Measurements from ENCODE around the gene RHOU.

Gene RHOU

DNA sequence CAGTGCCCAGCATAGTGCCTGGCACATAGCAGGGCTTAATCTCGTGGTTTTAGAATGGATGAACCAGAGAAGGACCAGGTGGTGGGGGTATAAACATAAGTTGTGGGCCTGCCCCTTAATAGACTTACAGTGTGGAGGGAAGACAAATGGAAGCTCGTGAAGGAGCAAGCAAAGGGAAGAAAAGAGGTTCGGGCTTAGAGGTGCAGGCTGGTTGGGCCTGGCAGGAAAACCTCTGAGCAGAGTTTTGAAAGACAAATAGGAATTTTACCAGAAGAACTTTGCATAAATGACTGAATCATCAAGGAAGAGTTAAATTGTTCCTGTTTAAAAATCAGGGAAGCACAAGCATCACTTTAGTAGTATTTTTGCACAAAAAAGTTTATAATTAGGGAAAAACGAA lies 4.5 kb downstream of the RHOU start:
- DNase-seq, result no peak

DNA sequence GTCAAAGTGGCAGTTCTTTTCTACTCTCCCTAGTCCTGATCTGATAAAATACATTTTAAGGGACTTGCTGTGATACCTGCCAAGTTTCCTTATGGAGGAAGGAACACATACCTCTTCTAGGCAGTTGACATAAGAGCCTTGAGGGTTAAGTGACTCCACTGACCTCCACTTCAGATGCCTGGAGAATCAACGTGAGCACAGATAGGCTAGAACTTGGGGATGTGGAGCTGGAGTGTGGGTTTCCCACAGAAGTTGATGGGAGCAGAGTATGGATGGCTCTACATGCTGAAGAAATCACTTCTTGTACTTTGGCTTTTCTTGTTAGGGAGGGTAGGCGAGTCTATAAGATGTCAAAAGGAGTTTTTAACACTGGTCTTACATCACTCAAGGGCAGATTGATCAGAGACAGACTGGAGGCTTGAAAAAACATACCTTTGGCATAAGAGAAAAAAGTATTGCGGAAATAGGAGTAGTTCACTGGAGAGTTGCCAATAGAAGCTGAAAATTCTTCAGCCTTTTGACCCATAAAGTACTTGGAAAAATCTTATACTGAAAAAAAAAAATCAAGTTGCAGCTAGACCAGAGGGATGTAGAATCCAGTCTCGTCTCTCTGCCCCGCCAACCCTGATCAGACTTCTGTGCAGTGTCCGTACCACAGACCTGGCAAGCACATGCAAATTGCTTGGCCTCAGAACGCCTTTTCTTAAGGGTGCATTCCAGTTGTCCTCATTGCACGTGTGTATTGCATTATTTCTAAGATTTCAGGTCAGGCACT lies 5.5 kb downstream of the RHOU start:
- no peak for DNase-seq

DNA sequence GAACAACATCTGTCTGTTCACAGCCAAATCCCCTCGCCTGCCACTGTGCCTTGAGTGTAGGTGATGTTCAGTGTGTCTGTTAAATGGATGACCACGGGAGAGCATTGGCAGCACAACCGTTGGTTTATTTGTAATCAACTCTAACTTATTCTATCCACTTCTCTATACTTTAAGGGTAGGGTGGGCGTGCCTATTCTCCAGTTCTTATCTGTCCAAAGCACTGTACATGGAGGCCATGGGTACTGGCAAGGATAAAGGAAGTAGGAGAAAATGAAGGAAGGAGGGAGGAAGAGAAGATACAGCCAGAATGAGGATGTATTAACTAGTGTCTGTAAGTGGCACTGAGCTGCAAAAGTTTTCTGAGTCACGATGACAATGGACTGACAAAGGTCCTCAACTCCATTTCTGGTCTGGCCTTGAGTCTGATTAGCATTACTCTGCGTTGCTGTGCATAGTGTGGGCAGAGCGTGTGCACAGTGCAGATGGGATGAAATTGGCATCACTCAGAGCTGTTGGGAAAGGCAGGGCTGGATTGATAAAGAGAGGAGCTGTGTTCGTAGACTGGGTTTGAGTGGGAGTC lies 7.1 kb downstream of the RHOU start:
- no peak for DNase-seq

DNA sequence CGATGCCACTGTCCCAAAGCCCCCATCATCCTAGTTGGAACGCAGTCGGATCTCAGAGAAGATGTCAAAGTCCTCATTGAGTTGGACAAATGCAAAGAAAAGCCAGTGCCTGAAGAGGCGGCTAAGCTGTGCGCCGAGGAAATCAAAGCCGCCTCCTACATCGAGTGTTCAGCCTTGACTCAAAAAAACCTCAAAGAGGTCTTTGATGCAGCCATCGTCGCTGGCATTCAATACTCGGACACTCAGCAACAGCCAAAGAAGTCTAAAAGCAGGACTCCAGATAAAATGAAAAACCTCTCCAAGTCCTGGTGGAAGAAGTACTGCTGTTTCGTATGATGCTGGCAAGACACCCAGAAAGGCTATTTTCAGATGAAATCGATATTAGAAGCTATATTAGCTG lies 8.1 kb downstream of the RHOU start:
- DNase-seq, result no peak

DNA sequence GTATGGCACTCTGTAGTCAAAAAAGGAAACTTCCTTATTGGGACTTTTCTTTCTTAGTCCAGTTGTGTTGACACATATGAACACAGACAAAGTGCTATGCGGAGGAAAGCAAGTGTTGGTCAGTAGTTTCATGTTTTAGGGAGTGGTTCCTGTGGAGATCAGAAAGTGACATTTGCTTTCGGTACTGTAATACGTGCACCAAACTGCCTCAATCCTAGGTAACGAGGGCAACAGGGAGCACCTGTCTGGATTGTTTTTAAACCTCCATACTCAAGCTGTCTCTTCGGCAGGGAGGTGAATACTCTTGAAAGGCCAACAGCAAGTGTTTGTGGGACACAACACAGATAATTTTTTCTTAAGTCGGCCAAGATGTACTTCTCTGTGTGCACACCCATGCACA lies 9.1 kb downstream of the RHOU start:
- no peak for DNase-seq

DNA sequence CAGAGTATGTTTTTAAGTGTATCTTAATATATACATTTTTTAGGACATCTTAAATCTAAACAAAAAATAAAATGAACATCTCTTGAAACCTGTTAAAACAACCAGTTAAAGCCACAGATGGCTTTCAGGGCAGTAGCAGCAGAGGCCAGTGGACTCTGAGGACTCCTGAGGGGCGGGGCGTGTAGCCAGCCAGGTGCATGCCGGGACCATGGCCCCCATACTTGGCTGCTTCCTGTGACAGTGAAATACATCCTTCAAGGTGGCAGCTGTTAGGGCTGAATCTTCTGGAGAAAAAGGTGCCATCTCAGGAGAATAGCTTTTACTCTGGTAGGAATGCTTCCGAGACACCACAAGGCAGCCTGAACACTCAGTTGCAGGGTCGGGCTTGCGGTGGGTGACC lies 9.6 kb downstream of the RHOU start:
- no peak for DNase-seq

DNA sequence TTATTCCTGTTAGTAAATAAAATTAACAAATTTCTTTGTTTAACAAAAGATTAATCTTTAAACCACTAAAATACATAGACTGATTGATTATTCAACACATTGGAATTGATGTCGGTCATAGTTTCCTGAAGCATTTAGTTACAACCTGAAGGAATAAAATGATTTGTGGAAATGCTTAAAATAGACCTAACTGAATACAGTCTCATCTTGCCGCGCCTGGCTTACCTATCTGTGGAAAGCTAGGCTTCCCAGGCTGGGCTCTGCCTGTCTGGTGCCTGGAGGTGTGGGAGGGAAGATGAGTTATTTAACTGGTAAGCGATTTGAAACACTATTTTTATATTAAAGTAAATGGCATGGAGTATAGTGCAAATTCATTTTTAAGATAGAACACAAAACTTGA lies 10.2 kb downstream of the RHOU start:
- no peak for DNase-seq

DNA sequence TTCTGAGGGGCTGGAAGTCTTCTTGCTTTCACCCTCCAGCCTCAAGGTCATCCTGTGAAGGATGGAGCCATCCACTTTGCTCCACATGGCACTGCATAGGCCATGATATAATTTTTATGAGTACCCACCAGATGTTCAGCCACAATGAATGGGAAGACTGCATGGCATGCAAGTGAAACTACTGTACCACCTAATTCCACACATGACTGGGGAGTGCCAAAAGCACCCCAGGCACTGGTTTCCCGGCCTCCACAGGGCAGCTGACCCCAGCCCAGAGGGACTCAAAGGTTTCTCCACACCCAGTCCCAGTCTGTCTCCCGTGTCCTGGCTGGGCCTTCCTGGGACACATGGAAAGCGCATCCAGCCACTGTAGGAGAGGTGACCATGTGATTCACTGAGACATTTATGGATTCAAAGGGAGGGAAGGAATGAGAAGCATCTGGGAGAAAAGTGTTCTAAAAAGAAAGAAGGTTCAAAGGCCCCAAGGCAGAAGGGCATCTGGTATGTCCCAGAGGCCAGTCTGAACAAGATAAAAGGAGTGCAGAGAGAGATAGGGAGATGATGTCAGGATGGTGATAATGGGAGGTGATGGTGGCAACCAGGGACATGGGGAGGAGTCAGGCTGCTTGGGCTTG lies 12.1 kb downstream of the RHOU start:
- DNase-seq, result no peak

DNA sequence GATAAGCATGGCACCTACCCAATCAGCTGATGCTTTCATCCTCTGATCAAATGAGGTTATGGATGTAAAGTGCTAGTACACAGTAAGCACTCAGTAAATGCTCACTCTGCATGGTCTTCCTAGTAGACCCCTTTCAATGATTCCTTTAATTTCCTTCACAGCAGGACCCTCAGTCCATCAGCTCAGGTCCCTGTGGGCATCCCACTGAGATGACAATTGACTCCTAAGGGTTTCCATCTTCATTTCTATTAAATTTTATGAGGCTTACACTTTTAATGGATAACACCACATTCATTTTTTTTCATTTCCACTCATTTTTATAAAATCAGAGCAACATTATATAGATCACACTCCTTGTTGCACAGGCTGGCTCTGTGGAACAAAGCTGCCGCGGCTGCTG lies 12.8 kb downstream of the RHOU start:
- no peak for DNase-seq

DNA sequence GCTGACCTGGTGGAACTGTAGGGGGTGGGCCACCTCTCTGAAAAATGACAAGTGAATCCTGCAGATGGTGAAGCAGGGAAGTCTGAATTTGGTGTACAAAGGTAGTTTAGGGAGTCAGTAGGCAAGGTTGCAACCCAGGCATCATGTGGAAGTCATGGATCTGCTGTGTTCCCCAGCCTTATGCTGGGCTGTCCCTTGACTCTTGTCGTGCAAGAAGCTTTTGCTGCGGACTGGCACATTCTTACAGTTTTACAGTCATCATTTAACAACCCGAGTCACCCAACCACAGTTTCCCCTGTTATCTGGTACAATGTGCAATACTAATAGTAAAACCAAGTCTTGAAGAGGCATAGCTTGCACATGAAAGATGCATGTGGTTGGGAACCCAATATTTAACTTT lies 13.2 kb downstream of the RHOU start:
- no peak for DNase-seq

DNA sequence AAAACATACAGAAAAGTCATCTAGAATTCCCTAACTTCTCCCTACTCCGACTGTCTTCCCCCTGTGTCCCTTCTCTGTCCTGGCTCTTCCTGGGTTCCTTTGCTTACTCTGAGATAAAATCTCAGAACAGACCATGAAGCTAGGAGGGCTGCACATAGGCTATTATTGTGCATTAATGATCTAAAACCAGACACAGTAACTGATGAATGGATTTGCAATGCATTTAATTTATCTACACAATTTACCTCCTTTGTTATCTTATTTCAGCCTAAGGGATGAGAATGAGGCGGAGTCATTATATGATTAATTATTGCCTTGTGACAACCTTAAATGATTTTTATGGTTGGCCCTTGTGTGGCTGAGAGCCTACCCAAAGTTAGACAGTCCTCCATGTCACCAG lies 14.5 kb downstream of the RHOU start:
- DNase-seq, result no peak

DNA sequence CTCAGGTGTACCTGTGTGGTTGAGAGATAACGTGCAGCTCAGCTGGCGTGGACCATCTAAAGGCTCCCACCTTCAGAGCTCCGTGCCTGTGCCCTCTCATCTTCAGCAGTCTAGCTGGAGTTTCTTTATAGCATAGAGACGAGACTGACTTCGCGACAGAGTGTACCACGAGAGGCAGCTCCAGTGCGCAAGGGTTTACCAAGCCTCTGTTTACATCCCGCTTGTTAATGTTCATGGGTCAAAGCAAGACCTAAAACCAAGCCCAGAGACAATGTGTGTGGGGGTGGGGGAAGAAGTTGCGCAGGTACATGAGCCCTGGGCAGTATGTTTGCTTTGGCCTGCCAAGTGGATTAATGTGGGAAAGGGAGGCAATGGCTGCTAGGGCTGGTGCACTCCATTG lies 15.6 kb downstream of the RHOU start:
- no peak for DNase-seq

DNA sequence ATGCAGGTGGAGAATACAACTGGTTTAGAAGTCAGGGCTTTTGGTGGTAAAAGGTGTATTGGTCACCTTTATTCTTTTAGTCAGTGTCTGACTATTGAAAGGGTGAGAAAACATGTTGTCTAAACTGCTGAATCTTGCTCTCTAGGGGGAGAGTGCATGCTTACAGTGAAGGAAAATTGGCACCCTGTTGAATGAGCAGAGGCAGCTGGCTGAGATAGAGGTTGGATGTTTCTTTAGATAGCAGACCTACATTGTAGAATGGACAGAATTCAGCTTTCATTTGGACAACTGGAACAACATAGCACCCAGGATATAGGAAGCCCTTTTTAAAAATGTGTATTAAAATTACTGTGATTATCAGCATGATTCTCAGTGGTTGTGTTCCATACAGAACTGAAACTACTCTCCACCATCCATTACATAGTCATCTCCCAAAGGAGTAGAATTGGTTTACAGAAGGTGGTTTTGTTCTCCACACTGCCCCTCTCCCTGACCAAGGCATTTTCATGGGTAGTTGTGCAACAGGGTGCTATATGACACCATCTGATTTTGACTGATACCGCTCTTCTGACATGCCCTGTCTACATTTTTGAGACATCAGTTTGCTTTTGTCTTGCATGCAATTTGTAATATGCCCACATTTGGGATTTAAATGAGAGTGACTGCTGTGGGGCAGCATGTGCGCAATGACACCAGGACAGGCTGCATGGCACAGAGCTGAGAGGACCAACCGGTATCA lies 16.2 kb downstream of the RHOU start:
- DNase-seq, result no peak

DNA sequence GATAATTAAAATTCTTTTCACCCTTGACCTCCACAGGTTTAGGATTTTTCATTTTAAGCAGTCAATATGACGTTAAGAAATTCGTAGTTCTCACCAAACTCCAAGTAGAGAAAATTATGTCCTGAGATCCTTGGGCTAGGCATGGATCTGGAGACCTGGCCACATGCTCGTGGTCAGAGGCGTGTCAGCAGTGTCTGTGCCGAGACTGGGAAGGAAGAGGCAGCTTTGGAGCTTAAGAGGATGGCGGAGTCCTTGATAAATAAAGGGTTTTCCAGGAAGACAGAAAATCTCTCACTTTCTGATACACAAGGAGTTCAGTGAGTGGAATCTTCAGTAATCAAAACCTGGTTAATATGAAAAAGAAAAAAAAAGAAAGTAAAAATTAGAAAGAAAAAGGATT lies 17.0 kb downstream of the RHOU start:
- DNase-seq, result no peak

DNA sequence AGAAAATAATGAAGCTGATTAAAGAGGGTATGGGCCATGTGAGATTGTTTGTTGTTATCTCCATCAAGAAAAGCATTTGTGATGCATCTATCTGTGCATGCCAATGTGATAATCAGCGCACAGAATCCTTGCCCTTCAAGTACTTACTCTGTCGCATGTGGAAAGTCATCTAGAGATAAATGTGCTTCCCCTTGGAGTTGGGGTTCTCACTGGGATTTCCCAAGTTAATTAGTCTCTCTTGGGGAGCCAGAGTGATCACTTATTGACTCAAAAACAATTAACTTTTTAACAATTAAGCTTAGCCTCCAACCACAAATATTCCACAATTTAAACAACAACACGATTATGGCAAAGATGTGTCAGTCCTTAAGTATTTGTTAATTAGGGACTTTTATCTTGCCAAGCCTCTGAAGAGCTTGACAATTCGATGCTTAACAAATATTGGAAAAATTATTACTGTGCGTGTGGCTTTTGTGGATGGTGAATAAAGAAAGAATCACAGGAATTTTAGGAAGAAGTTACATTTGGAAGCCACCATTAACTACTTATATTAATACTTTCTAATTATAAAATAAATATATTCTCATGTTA lies 17.5 kb downstream of the RHOU start:
- no peak for DNase-seq

DNA sequence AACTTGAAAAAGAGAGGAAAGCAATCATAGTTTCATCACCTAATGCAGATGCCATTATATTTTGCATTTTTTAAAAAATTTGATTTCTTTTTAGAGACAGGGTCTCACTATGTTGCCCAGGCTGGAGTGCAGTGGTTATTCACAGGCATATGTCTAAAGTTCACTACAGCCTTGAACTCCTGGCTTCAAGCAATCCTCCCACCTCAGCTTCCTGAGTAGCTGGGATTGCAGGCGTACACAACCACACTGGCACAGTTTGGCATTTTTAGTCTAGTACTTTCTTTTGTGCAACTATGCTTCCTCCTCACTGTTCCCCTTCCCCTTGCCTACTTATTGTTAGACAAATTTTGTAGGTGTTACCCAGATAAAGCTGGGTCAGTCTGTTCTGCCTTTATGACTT lies 18.0 kb downstream of the RHOU start:
- no peak for DNase-seq

DNA sequence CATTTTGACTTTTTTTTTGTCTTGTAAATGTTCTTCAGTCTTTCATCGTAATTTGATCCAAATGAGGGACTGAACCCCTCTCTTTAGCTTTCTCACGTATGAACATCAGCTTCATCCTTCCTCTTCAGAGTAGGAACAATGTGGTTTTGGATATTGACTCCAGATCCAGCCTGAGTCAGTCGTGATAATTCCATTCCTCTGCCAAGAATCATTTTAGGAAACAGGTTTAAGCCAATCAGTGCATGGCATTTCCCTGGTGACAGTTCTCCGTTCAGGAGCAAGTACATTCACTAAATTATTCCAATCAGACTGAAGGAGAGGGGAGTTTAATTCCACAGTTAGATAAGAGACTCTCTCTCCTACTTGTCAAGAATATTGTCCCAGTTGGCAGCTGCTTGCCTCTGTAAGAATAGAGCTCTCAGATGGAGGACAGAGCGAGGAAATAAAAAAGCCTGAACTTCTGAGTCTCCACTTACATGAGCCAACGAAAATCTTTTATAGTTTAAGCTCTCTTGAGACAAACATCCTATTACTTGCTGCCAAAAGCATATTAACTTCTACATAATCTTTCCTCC lies 18.6 kb downstream of the RHOU start:
- no peak for DNase-seq

DNA sequence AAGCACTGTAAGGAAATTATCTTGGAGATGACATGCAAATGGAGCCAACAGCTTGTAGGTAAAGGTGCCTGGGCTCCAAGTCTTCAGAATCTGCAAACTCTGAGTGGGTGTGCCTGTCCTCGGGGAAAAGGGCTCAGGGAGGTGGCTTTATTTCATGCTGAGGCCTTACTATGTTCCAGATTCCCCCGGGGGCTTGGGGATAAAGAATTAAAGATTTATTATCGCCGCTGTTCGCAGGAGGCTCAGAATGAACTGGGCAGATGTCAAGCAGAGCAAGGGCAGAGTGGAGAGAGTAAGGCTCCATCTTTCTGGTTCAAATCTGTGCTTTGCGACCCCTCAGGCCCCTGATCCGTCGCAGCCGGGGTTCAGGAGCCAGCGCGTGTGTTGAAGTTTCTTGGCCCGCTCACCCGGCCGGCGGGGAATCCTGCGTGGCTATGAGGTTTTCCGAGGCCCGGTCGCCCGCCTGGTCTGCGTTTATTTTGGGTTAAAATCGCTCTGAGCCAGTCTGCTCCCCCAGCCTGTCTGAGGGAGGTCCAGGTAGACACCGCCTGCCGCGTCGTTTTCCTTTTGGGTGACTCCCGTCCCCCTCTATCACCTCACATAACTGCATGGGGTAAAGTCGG lies 19.5 kb downstream of the RHOU start:
- DNase-seq, result no peak

DNA sequence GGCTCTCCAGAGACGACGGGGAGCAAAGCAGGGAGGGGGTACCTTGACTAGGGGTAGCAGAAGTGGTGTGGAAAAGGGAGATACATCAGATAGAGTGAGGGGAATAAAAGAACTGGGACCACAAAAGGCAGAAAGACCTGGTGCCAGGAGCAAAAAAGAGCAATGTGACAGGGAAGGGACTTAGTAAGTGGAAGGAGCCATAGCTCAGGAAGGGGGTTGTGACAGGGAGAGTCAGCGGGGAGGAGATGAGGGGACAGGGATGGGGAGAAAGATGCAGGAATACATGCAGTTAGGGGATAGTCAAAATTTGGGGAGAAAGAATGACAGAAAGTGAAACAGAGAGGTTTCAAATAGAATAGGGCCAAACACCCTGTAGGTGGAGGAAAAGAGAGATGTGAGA lies 20.5 kb downstream of the RHOU start:
- no peak for DNase-seq

DNA sequence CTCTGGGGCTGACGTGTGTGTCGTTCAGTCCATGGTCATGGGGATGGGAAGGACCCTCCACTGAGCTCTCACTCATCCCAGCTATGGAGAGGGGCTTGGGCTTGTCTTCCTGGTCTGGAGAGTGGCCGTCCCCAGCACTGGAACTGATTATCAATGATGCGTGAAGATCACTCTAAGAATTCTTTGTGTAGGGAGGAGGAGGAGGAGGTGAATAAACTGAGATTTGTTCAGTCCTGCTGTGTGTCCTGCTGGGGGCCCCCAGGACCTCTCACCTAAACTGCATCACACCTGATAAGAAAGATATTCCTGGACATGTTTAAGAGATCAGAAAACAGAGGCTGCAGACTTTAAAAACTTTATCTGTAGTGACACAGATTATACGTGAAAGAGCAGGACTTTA lies 21.2 kb downstream of the RHOU start:
- no peak for DNase-seq

DNA sequence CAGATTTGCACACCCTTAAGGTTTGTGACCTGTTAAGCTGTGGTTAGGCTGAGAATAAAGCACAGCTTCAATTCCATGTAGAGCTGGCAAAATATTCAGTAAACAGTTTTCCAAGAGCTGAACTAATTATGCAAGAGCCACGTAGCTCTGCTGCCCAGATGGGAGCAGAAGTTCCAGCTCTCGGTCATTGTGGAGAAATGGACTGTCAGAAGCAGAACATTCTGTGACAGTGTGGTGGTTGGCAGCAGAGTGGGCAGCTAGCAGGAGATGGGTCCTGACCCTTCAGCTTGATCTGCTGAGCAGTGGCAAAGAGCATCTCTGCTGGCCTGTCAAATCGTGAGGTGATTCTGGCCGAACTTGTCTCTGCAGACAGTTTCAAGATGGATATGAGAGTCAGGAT lies 23.2 kb downstream of the RHOU start:
- no peak for DNase-seq

DNA sequence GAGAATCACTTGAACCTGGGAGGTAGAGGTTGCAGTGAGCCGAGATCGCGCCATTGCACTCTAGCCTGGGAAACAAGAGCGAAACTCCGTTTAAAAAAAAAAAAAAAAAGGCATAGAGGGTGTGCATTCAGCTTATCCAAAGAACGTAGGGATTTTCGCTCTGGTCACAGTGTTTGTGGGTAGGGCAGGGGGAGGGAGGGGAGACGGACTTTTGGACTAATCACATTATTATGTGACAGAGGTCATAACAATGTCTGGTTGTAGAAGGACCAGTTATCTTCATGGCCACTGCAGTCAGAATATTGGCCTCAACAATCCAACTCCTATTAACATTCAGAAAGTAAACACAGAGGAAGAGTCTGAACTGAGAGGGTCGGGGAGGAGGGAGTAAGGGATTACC lies 25.7 kb downstream of the RHOU start:
- DNase-seq, result no peak

DNA sequence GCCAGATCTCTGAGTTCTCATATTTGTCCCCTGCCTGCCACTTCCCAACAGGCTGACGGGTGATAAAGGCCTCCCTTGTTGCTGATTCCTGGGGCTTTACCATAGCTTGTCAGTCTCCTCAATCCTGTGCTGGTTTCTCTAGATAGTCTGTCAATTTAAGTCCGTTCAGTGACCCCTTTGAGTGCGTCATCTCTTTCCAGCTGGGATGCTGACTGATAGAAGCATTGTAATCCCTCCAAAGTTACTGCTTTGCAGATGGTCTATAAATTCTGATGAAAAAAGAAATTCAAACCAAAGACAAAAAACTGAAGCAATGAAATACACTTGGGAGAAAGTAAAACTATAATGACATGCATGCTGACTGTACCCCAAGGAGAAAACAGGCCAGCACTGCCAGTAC lies 28.3 kb downstream of the RHOU start:
- DNase-seq, result no peak

All from NCI-H446 treated with DMSO at 0.1 percent for 48 hours (cell line).